SIG-M5 treated with dmso at 0.1 percent for 504 hours (cell line): ENCODE measurements around the gene TENM4.

Source experiments
- DNase-seq: peaks from one replicate; lab custom pipeline; 2025; ENCODE audit not compliant: unreplicated experiment; lab: John Stamatoyannopoulos, UW

Gene TENM4

GRCh38 chr11:78806214-78807004 lies 634.4 kb downstream of the TENM4 start:
- DNase-seq = peak; percentile 56

GRCh38 chr11:78804991-78805390 lies 635.8 kb downstream of the TENM4 start:
- no peak for DNase-seq

GRCh38 chr11:78803995-78804394 lies 636.8 kb downstream of the TENM4 start:
- DNase-seq = no peak

GRCh38 chr11:78802058-78802761 lies 638.6 kb downstream of the TENM4 start:
- no peak for DNase-seq

- DNase-seq = peak; percentile 47
These were observed 639.5 kb downstream of the TENM4 start for GRCh38 chr11:78801161-78801884.

- DNase-seq = no peak
These were observed 640.1 kb downstream of the TENM4 start for GRCh38 chr11:78800756-78801155.

- no peak for DNase-seq
These were observed 640.6 kb downstream of the TENM4 start for GRCh38 chr11:78800096-78800690.

- DNase-seq = peak; percentile 64
These were observed 642.2 kb downstream of the TENM4 start for GRCh38 chr11:78798663-78799062.

GRCh38 chr11:78797559-78797958 lies 643.3 kb downstream of the TENM4 start:
- DNase-seq = no peak

- DNase-seq = peak; percentile 42
These were observed 643.9 kb downstream of the TENM4 start for GRCh38 chr11:78796956-78797355.

- no peak for DNase-seq
These were observed 645.1 kb downstream of the TENM4 start for GRCh38 chr11:78795621-78796261.

GRCh38 chr11:78791964-78792363 lies 648.9 kb downstream of the TENM4 start:
- DNase-seq = no peak

GRCh38 chr11:78791254-78791653 lies 649.6 kb downstream of the TENM4 start:
- no peak for DNase-seq

- DNase-seq = no peak
These were observed 650.0 kb downstream of the TENM4 start for GRCh38 chr11:78790784-78791183.

- no peak for DNase-seq
These were observed 651.5 kb downstream of the TENM4 start for GRCh38 chr11:78789375-78789774.

GRCh38 chr11:78788533-78788932 lies 652.3 kb downstream of the TENM4 start:
- DNase-seq = no peak

GRCh38 chr11:78787696-78788095 lies 653.1 kb downstream of the TENM4 start:
- no peak for DNase-seq

- no peak for DNase-seq
These were observed 654.1 kb downstream of the TENM4 start for GRCh38 chr11:78786746-78787145.

GRCh38 chr11:78786086-78786485 lies 654.7 kb downstream of the TENM4 start:
- no peak for DNase-seq

- no peak for DNase-seq
These were observed 656.3 kb downstream of the TENM4 start for GRCh38 chr11:78784321-78785061.
